Measurements from ENCODE around the gene ORMDL1.

GRCh38 chr2:189824694-189825396 lies 40.7 kb upstream of the ORMDL1 start:
- TF ChIP-seq CTCF (IDR thresholded peaks at IDR 0.05) (no peak), POLR2A (IDR thresholded peaks at IDR 0.05) (no peak), POLR2AphosphoS5 (IDR thresholded peaks at IDR 0.05) (no peak)

Data from gastroesophageal sphincter (tissue), 3 donors.